GM18517 (cell line): ENCODE data around the gene LPAR3.
"Not testable (repeated sequence)": the region's sequence is repeated elsewhere in the genome, so short reads cannot be mapped to it uniquely, and the experiment has no call there.

Source experiments
- ATAC-seq: cut with Tn5 transposase; IDR thresholded peaks from one replicate; pipeline ENCODE4 v1.9.1; 2021; ENCODE audit warnings: mild to moderate bottlenecking, moderate library complexity; ENCODE audit not compliant: unreplicated experiment

Gene LPAR3

DNA sequence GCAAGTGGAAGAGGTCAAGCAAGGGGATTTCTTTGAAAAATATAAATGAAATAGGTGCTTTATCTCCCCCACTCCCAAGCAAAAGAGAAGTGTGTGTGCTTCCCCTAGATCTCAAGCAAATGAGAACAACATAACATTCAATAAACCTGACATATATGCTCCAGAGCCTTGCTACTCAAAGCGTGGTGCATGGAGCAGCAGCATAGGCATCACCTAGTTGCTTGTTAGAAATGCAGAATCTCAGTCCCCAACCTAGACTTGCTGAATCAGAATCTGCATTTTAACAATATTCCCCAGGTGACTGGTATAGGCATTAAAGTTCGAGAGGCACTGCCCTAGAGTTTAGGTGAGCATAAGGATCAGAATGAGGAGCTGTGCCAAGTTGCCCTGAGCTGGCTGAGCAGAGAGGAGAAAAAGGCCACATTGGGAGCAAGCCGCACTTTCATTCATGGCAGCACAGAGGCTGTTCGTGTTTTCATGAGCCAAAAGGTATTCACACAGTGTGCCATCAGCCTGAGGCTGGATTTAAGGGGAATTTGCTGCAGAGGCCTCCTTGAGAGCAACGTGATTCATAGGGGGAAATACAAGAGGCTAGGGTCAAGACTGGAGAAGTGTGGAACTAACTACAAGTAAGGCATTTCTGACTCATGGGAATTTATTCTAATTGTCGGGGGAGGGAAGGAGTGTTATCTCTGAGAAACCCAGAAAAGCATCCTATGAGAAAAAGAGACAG is 14.3 kb upstream of the LPAR3 start:
- no peak for ATAC-seq

DNA sequence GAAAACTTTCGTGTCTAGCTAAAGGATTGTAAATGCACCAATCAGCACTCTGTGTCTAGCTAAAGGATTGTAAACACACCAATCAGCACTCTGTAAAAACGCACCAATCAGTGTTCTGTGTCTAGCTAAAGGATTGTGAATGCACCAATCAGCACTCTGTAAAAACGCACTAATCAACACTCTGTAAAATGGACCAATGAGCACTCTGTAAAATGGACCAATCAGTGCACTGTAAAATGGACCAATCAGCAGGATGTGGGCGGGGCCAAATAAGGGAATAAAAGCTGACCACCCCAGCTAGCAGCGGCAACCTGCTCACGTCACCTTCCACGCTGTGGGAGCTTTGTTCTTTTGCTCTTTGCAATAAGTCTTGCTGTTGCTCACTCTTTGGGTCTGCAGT is 9.7 kb upstream of the LPAR3 start:
- not testable (repeated sequence) for ATAC-seq

- ATAC-seq, result no peak
These were observed 7.0 kb upstream of the LPAR3 start for GRCh38 chr1:84899969-84900368.

DNA sequence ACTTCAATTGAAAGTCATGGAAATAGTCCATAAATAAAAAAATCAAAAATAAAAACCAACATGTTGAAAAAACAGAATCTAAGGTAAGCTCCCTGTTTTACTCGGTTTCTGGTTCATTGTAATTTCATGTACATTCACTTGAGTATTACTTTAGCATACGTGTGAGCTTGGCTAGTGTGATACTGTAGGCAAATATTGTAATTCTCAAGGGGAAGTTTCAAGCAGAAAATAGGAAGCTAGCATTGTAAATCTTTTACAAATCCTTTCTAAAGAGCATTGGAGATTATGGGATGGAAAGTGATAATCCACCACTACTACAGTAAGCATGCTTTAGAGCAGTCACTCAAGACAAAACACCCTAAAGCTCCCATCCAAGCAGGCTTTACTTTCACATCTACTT is 3.3 kb upstream of the LPAR3 start:
- ATAC-seq, result no peak

- ATAC-seq, result no peak
These were observed 2.4 kb downstream of the LPAR3 start for GRCh38 chr1:84890566-84890965.

GRCh38 chr1:84889437-84889836 is 3.6 kb downstream of the LPAR3 start:
- no peak for ATAC-seq

DNA sequence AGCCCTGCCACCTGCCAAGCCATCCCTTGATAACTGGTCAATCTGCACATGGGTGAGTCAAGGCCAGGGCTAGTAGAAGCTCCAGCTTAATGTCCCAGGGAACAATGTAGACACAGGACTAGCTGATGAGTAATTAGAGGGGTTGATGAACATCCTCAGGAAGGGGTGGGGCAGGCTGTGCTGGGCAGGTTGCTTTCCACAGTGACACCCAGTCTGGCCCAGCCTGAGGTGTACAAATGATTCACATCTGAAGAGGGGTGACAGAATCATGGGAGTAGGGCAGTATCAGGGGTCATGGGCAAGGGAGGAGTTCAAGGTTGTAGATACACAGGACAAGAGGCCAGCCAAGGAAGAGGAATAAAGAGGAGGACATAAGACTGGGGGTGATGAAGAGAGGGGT is 4.3 kb downstream of the LPAR3 start:
- ATAC-seq, result no peak

DNA sequence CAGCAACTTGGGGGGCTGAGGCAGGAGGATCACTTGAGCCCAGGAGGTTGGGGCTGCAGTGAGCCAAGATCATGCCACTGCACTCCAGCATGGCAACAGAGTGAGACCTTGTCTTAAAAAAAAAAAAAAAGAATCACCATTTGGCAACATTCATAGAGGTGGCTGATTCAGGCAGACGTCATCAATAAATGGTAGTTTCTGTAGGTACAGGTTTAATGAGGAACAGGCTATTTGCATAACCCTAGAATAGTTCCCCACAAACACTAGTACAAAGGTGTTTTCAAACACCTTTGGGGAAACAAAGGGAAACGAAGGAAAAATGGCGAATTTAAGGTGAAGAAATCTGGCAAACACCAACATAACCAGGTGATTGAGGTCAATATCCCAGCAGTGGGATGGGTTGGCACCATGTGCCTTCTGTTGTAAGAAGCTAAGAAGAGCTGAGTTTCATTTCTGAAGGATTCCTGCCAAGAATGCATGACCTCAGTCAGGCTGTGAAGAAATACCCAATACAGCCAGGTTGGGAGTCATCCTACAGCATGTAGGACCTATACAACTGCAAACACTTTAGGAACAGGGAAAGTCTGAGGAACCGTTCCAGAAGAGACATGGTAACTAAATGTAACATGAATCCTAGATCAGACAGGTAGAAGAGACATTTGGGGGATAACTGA is 5.6 kb downstream of the LPAR3 start:
- no peak for ATAC-seq

GRCh38 chr1:84885469-84885868 is 7.5 kb downstream of the LPAR3 start:
- no peak for ATAC-seq

DNA sequence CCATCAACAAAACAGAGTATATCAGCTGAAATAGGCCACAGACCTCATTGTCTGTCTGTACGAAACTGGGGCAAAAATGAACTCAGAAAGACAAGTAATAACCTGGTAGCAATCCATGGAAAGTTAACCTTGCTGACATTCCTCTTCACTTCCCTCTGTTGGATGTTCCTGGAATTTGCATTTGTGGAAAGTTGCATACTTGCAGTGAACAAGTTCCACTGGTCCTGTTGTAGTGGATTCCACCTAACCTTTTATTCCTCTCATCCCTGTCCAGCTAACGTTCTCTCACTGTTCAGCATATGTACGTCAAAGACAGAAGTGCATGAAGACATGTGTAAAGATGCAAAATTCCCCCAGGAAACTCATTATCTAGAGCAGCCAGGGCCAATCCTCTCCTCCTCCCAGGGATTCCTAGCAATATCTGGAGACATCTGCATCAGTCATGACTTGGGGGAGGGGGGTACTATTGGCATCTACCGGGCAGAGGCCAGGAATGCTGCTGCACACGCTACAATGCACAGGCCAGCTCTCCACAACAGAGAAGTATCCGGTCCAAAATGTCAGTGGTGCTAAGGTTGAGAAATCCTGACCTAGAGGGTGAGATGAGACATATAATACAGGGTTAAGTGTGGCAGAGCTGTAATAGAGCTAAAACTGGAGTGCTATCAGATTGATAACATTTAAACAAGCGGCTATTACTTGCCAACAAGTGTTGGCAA is 8.2 kb downstream of the LPAR3 start:
- ATAC-seq, result no peak

DNA sequence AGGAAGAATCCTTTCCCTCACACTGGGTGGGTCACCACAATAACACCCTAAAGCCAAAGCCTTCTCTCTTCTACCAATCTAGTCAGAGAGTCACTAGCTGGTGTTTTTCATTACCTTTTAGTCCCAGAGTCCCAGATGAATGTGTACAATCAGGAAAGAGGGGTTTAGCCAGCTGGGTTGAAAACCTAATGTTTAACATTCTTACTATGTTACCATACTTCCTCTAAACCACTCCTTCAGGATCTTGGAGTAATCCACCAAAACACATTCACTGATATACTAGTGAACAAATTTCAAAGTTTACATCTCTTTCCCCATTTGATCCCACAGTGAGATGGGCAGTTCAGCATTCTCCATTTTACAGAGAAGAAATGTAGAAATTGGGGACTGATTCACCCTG is 9.7 kb downstream of the LPAR3 start:
- ATAC-seq, result no peak

DNA sequence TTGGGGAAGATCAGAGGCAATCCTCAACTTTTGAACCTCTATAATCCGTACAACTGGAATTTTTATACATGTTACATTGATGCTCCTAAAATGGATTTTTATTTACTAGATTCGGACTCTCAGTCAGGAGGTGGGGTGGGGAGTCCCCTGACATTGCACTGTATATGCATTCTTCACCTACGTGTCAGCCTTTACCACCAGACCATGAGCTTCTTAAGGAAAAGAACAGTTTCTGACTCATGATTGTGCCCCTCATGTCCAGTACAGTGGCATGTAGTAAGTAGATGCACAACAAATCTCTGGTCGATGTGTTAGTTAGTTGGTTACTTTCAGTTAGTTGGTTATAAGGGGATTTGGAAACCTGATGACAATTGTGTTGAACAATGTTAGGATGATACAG is 15.4 kb downstream of the LPAR3 start:
- no peak for ATAC-seq

- no peak for ATAC-seq
These were observed 16.7 kb downstream of the LPAR3 start for GRCh38 chr1:84876353-84876752.

DNA sequence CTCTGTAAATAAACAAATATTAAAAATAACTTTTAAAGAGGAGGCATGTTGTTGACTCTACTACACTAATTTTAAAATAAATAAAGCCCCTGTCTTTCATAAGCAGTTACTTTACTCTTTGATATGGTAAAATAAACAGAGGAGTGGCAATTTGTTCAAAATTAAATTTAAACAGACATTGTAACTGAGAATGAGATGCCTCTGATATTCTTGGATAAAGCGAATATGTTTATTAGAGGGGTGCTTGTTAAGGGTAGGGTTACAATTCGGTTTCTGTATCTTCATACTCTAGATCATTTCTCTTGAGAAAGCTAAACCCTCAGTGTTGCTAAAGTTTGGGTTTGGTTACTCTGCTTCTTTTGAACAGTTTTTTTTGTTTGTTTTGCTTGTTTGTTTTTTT is 19.6 kb downstream of the LPAR3 start:
- ATAC-seq, result no peak

GRCh38 chr1:84872696-84873355 is 20.2 kb downstream of the LPAR3 start:
- ATAC-seq, result no peak

- no peak for ATAC-seq
These were observed 21.8 kb downstream of the LPAR3 start for GRCh38 chr1:84871181-84871580.

GRCh38 chr1:84870591-84870990 is 22.4 kb downstream of the LPAR3 start:
- no peak for ATAC-seq

DNA sequence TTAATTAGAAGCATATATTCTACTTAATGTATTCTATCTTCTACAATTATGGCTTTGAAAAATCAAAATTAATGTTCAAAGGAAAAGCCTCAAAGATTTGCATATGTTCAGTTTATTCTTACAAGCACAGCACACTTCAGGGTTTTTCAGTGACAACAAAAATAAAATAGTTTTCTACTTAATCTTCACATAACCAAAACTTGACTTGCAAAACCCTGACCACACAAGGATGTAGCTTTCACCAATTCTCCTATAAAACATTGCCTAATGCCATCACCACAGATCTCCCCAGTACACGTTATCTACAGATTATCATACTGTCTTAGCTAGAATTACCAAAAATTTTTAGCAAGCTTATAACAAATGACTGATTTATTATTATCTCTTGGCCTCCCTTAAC is 23.3 kb downstream of the LPAR3 start:
- ATAC-seq, result no peak

- peak; percentile 97 for ATAC-seq
These were observed 30.2 kb downstream of the LPAR3 start for GRCh38 chr1:84862810-84863251.

GRCh38 chr1:84861988-84862644 is 30.9 kb downstream of the LPAR3 start:
- ATAC-seq, result no peak

- ATAC-seq, result no peak
These were observed 31.5 kb downstream of the LPAR3 start for GRCh38 chr1:84861516-84861915.
